ENCODE data around the gene ADGRV1. TPM values are rescaled to one million over a fixed set of nuclear protein-coding genes. Genes with fewer than 3 reads are reported as not detected.

Gene ADGRV1
- total RNA-seq, 4 donors from 2014 or later: 6.0 to 37.0 (median 10.6) TPM

DNA sequence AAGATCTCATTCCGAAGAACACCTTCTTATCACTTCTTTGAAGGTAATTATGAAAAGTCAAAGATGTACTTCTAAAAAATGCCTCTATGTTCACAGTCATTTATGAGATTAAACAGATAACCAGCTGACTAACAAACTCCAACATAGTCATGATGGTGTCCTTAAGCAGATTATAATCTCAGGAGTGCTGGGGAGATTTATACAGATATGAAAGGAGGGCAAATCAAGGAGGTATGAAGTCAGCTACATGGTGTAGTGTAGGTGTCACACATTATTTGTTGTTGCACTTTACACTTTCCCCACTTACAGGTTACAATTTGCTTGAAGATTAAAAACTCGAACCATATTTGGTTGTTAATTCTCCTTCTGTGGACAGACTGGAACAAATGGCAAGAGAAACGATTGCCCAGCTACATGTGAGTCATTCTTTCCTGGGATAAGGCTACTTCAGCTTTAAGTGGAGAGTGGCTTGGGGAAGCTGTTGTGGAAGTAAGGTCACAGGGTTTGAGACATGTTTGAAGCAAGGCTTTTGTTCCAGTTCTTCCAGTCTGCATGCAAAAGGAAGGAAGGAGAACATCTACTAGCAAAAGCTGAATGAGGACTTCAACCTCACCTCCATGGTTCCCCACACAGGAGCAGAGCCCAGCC, 320.1 kb downstream of the ADGRV1 start:
- no peak overlapping the region for H3K4me3 ChIP-seq
- no peaks in the 10 kb centered on the region for H3K27me3 ChIP-seq
- 49 to 78% methylated on average over 2 to 3 of the region's 3 CpGs for WGBS, 2 donors (ENCODE audit: low coverage in 1 of 2)
- H3K36me3 ChIP-seq: no peaks in the 10 kb centered on the region
- TF ChIP-seq, protein P1, sequence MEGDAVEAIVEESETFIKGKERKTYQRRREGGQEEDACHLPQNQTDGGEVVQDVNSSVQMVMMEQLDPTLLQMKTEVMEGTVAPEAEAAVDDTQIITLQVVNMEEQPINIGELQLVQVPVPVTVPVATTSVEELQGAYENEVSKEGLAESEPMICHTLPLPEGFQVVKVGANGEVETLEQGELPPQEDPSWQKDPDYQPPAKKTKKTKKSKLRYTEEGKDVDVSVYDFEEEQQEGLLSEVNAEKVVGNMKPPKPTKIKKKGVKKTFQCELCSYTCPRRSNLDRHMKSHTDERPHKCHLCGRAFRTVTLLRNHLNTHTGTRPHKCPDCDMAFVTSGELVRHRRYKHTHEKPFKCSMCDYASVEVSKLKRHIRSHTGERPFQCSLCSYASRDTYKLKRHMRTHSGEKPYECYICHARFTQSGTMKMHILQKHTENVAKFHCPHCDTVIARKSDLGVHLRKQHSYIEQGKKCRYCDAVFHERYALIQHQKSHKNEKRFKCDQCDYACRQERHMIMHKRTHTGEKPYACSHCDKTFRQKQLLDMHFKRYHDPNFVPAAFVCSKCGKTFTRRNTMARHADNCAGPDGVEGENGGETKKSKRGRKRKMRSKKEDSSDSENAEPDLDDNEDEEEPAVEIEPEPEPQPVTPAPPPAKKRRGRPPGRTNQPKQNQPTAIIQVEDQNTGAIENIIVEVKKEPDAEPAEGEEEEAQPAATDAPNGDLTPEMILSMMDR (IDR thresholded peaks at IDR 0.05): no peak
- TF ChIP-seq EP300 (IDR thresholded peaks at IDR 0.05; ENCODE audit: low read depth) (no peak), POLR2A (IDR thresholded peaks at IDR 0.05) (no peak), POLR2AphosphoS5 (IDR thresholded peaks at IDR 0.05) (no peak)
- in situ Hi-C loops (cut with MboI; ENCODE audit: low pct_ligation_motif_present in 1 of 4, low pct_unique_long_range_greater_than_20kb in 1 of 4, low sequenced_read_pairs in 3 of 4) (no loop called here), intact Hi-C loops (cut with DNase I; ENCODE audit: low total_unique reads) (no loop called here)
- H3K4me1 ChIP-seq: peaks cover 0 to 18% (median 2%) of the 10 kb centered on the region in 4 donors
- no peaks in the 10 kb centered on the region for H3K9me3 ChIP-seq
- no peak for DNase-seq
- peak overlapping the region; percentile 6 to 62 (median 46) for H3K27ac ChIP-seq

DNA sequence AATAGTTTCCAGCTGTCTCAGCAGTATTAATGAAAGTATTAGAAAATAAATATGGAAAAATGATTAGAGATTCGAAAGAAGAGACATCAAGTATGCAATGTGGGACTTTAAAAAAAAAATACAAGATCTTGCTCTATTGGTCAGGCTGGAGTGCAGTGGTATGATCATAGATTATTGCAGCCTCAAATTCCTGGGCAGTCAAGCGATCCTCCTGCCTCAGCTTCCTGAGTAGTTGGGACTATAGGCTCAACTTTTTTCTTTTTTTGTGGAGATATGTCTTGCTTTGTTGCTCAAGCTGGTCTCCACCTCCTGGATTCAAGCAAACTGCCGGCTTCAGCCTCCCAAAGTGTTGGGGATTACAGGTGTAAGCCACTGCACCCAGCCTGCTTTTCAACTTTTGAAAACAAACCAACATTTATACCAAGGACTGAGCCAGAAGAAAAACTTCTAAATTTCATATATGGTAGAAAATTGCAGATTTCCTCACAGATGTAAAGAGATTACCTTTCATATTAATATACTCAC, 323.1 kb downstream of the ADGRV1 start:
- Histone ChIP-seq H3K36me3 (no peaks in the 10 kb centered on the region), H3K9me3 (no peaks in the 10 kb centered on the region), H3K27me3 (no peaks in the 10 kb centered on the region), H3K27ac (no peak overlapping the region), H3K4me1 (peaks cover 0 to 12% (median 0%) of the 10 kb centered on the region in 4 donors), H3K4me3 (no peak overlapping the region)
- in situ Hi-C loops (cut with MboI; ENCODE audit: low pct_ligation_motif_present in 1 of 4, low pct_unique_long_range_greater_than_20kb in 1 of 4, low sequenced_read_pairs in 3 of 4): no loop called here
- 78% methylated on average over 3 of the region's 3 CpGs for WGBS, 2 donors (ENCODE audit: low coverage in 1 of 2)
- intact Hi-C loops (cut with DNase I; ENCODE audit: low total_unique reads): no loop called here
- no peak for DNase-seq
- TF ChIP-seq EP300 (IDR thresholded peaks at IDR 0.05; ENCODE audit: low read depth): no peak
- TF ChIP-seq, protein P1 (IDR thresholded peaks at IDR 0.05): no peak
- TF ChIP-seq POLR2A (IDR thresholded peaks at IDR 0.05): no peak
- no peak for TF ChIP-seq POLR2AphosphoS5 (IDR thresholded peaks at IDR 0.05)

DNA sequence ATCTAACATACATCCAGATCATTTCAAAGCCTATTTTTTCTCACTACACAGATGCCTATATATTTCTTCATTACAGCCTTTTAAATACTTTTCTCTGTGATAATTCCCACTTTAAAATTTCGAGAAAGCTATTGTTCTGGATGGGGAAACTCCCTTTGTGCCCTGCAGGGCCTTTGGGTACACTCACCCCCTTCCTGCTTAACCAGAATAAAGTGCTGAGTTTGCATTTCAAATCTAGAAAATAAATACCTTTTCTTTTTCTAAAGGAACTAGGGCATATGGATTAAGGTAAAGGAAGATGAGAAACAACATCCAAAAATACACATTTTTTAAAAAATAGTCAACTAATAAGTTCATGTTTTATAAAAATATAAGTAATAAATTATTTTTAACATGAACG, 323.9 kb downstream of the ADGRV1 start:
- no peak for DNase-seq
- TF ChIP-seq POLR2A (IDR thresholded peaks at IDR 0.05) (no peak), POLR2AphosphoS5 (IDR thresholded peaks at IDR 0.05) (no peak), EP300 (IDR thresholded peaks at IDR 0.05; ENCODE audit: low read depth) (no peak)
- 83 to 84% methylated on average over 2 of the region's 2 CpGs for WGBS, 2 donors (ENCODE audit: low coverage in 1 of 2)
- no peaks in the 10 kb centered on the region for H3K36me3 ChIP-seq
- peaks cover 0 to 12% (median 0%) of the 10 kb centered on the region in 4 donors for H3K4me1 ChIP-seq
- no peak overlapping the region for H3K4me3 ChIP-seq
- H3K27ac ChIP-seq: no peak overlapping the region
- H3K27me3 ChIP-seq: no peaks in the 10 kb centered on the region
- in situ Hi-C loops (cut with MboI; ENCODE audit: low pct_ligation_motif_present in 1 of 4, low pct_unique_long_range_greater_than_20kb in 1 of 4, low sequenced_read_pairs in 3 of 4): no loop called here
- intact Hi-C loops (cut with DNase I; ENCODE audit: low total_unique reads): no loop called here
- H3K9me3 ChIP-seq: no peaks in the 10 kb centered on the region

DNA sequence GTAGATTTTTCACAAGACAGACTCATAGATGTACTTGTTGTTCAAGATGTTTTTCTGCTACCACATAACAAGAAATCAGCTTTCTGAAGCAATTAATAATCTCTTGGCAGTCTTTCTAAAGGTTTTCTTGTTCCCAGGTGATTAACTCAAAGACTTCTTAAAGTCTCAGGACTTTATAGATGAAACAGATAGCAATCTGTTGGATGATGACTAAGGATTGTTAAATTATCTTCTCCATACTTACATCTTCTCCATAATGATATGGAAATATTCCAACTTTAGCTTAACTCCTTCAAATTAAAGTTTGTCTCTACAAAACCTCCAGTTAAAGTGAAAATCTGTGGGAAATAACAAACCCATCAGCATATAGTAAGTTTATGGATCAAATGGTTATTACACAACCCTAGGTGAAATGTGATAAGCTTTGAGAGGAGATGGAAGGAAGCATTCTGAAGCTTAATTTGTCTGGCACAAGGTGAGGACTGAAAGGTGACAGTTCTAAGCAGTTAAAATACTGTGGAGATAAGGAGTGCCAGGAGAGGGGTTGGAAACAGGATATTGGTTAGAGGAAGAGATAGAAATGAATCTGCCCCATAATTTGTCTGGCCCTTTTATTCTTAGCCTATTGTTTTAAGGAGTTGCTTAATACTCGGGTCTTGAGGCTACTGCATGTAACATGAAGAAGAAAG, 326.7 kb downstream of the ADGRV1 start:
- intact Hi-C loops (cut with DNase I; ENCODE audit: low total_unique reads): no loop called here
- Histone ChIP-seq H3K4me1 (peaks cover 0 to 10% (median 3%) of the 10 kb centered on the region in 4 donors), H3K4me3 (no peak overlapping the region), H3K9me3 (no peaks in the 10 kb centered on the region), H3K27ac (no peak overlapping the region), H3K36me3 (no peaks in the 10 kb centered on the region), H3K27me3 (no peaks in the 10 kb centered on the region)
- TF ChIP-seq, protein P1 (IDR thresholded peaks at IDR 0.05): no peak
- TF ChIP-seq EP300 (IDR thresholded peaks at IDR 0.05; ENCODE audit: low read depth) (no peak), POLR2AphosphoS5 (IDR thresholded peaks at IDR 0.05) (no peak), POLR2A (IDR thresholded peaks at IDR 0.05) (no peak)
- DNase-seq: no peak
- in situ Hi-C loops (cut with MboI; ENCODE audit: low pct_ligation_motif_present in 1 of 4, low pct_unique_long_range_greater_than_20kb in 1 of 4, low sequenced_read_pairs in 3 of 4): no loop called here
- 51 to 71% methylated on average over 1 of the region's 1 CpG for WGBS, 2 donors (ENCODE audit: low coverage in 1 of 2)
